ENCODE results near the gene MRM2. TPM values are rescaled to one million over a fixed set of nuclear protein-coding genes. Genes with fewer than 3 reads are reported as not detected.

Gene MRM2
- total RNA-seq, 1 experiment from 2014 or later: 34.7 TPM

GRCh38 chr7:2233926-2234325 lies 8.1 kb downstream of the MRM2 start:
- H3K27me3 ChIP-seq (ENCODE audit: insufficient read depth, low read length): no peaks in the 10 kb centered on the region
- ChIA-PET POLR2A (no interaction called here), CTCF (no interaction called here), RAD21 (ENCODE audit: low non-redundant PET in 1 of 2, low total read pairs in 2 of 2, uncharacterized antibody in 2 of 2, unreplicated experiment in 2 of 2) (no interaction called here)
- ATAC-seq (no peak), DNase-seq (ENCODE audit: low read depth, low spot score) (no peak)
- H3K79me2 ChIP-seq (ENCODE audit: insufficient read depth, low read length): peaks cover 68% of the 10 kb centered on the region
- no peak overlapping the region for H3K4me3 ChIP-seq (replicated peaks in 1 of 2; ENCODE audit: low read depth in 1 of 2, low read length in 2 of 2)
- no peak overlapping the region for H3K27ac ChIP-seq (ENCODE audit: low read depth, low read length)
- H4K20me1 ChIP-seq (ENCODE audit: insufficient read depth): no peaks in the 10 kb centered on the region
- intact Hi-C loops (cut with micrococcal nuclease): no loop called here
- no peak overlapping the region for H3K4me2 ChIP-seq (ENCODE audit: low read length)
- H3K36me3 ChIP-seq (ENCODE audit: control insufficient read depth in 1 of 2, insufficient read depth in 2 of 2, low read length in 2 of 2): peaks cover 26 to 50% of the 10 kb centered on the region in 2 experiments; a peak in 3 of 4 replicates
- no peaks in the 10 kb centered on the region for H3K9me3 ChIP-seq (ENCODE audit: control insufficient read depth in 1 of 2, insufficient read depth in 1 of 2, low read depth in 1 of 2, low read length in 2 of 2)
- no peaks in the 10 kb centered on the region for H3K9me2 ChIP-seq (ENCODE audit: insufficient read depth)
- H3K9ac ChIP-seq (ENCODE audit: low read length): no peak overlapping the region
- no TSS peak for BruUV-seq (replicated peaks)
- H2AFZ ChIP-seq (ENCODE audit: low read depth, low read length, poor library complexity, severe bottlenecking): no peak overlapping the region
- H3K4me1 ChIP-seq (ENCODE audit: control insufficient read depth in 1 of 2, insufficient read depth in 2 of 2, low read length in 2 of 2): peaks cover 11 to 14% of the 10 kb centered on the region in 2 experiments
- TF ChIP-seq, protein P1, sequence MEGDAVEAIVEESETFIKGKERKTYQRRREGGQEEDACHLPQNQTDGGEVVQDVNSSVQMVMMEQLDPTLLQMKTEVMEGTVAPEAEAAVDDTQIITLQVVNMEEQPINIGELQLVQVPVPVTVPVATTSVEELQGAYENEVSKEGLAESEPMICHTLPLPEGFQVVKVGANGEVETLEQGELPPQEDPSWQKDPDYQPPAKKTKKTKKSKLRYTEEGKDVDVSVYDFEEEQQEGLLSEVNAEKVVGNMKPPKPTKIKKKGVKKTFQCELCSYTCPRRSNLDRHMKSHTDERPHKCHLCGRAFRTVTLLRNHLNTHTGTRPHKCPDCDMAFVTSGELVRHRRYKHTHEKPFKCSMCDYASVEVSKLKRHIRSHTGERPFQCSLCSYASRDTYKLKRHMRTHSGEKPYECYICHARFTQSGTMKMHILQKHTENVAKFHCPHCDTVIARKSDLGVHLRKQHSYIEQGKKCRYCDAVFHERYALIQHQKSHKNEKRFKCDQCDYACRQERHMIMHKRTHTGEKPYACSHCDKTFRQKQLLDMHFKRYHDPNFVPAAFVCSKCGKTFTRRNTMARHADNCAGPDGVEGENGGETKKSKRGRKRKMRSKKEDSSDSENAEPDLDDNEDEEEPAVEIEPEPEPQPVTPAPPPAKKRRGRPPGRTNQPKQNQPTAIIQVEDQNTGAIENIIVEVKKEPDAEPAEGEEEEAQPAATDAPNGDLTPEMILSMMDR (IDR thresholded peaks at IDR 0.05 in 2 of 3, conservative IDR thresholded peaks at IDR 0.05 in 1 of 3; ENCODE audit: borderline replicate concordance in 1 of 3, insufficient read depth in 1 of 3, low read depth in 2 of 3, low read length in 2 of 3): no peak
- no peak for TF ChIP-seq ELF1 (IDR thresholded peaks at IDR 0.05; ENCODE audit: borderline replicate concordance, low read depth)

DNA sequence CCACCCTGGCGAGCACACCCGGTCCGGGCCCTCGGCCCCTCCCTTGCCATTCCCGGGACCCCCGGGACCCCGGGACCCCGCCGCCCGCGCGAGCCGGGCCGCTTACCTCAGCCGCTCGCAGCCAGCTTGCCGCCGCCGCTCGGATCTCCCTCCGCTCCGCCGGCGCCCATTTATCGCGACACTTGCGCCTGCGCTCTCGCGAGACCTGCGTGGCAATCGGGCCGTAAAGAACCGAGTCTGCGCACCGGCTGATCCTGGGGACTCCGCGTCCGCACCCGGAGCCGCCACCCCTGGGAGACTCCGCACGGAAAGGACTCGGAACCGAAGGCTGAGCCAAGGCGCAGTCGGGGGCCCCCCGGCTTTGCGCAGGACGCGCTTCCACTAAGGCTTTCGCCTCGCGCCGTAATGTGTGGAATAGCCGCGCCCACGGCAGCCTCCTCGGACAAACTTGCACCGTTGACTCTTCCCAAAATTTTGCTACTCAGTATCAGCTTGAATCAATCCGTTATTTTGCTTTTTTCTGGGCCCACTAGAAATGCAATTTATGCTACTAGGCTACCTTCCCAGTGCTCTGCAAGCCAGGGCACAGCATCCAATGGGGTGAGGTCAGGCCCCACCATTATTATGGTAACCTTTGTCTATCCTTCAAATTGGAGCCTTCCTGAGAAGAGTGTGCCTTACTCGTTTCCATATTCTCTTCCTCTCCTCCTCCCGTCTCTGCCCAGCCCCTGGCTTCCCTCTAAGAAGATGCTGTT lies 9.1 kb downstream of the MRM2 start, which contains the start of gene MAD1L1:
Gene MAD1L1 (minus strand): TSS at position 180 of the 755 bp plus-strand sequence. CDS start 2,812 bp downstream, outside the sequence.
- peak within 1 kb of the TSS; percentile 93 for H3K9ac ChIP-seq (ENCODE audit: low read length)
- H3K27me3 ChIP-seq (ENCODE audit: insufficient read depth, low read length): no peaks in the 10 kb centered on the region
- peak within 1 kb of the TSS; percentile 64 for H3K27ac ChIP-seq (ENCODE audit: low read depth, low read length)
- DNase-seq (ENCODE audit: low read depth, low spot score) (peak; percentile 81), ATAC-seq (peak; percentile 93)
- CTCF ChIA-PET: no interaction called here
- no peak within 1 kb of the TSS for H2AFZ ChIP-seq (ENCODE audit: low read depth, low read length, poor library complexity, severe bottlenecking)
- RAD21 ChIA-PET (ENCODE audit: low non-redundant PET in 1 of 2, low total read pairs in 2 of 2, uncharacterized antibody in 2 of 2, unreplicated experiment in 2 of 2): no interaction called here
- H3K4me2 ChIP-seq (ENCODE audit: low read length): peak within 1 kb of the TSS; percentile 74
- no peaks in the 10 kb centered on the region for H3K9me2 ChIP-seq (ENCODE audit: insufficient read depth)
- no peaks in the 10 kb centered on the region for H3K9me3 ChIP-seq (ENCODE audit: control insufficient read depth in 1 of 2, insufficient read depth in 1 of 2, low read depth in 1 of 2, low read length in 2 of 2)
- H3K79me2 ChIP-seq (ENCODE audit: insufficient read depth, low read length): peaks cover 68% of the 10 kb centered on the region
- H3K4me1 ChIP-seq (ENCODE audit: control insufficient read depth in 1 of 2, insufficient read depth in 2 of 2, low read length in 2 of 2): peaks cover 11 to 14% of the 10 kb centered on the region in 2 experiments
- POLR2A ChIA-PET: no interaction called here
- BruUV-seq (replicated peaks): no TSS peak
- intact Hi-C loops (cut with micrococcal nuclease): no loop called here
- H4K20me1 ChIP-seq (ENCODE audit: insufficient read depth): no peaks in the 10 kb centered on the region
- H3K4me3 ChIP-seq (replicated peaks in 1 of 2; ENCODE audit: low read depth in 1 of 2, low read length in 2 of 2): peak within 1 kb of the TSS; percentile 69 to 86
- peaks cover 20 to 43% of the 10 kb centered on the region in 2 experiments; a peak in 3 of 4 replicates for H3K36me3 ChIP-seq (ENCODE audit: control insufficient read depth in 1 of 2, insufficient read depth in 2 of 2, low read length in 2 of 2)
- TF ChIP-seq EZH2phosphoT487 (IDR thresholded peaks at IDR 0.05; ENCODE audit: borderline replicate concordance) (no peak), SP1 (IDR thresholded peaks at IDR 0.05; ENCODE audit: low read depth) (peak; percentile 66), SRF (IDR thresholded peaks at IDR 0.05; ENCODE audit: low read depth) (peak; percentile 75), SIN3A (IDR thresholded peaks at IDR 0.05; ENCODE audit: low read depth) (peak; percentile 74), JUND (IDR thresholded peaks at IDR 0.05) (peak; percentile 30; the same call in 1 of the 2 replicates), POLR2A (IDR thresholded peaks at IDR 0.05; ENCODE audit: borderline replicate concordance, extremely low read depth, insufficient read depth, insufficient read length) (peak; percentile 54), TCF7L2 (IDR thresholded peaks at IDR 0.05; ENCODE audit: borderline replicate concordance, extremely low read depth, insufficient read depth, insufficient read length) (peak; percentile 12), ATF3 (IDR thresholded peaks at IDR 0.05) (no peak), EGR1 (IDR thresholded peaks at IDR 0.05; ENCODE audit: low read depth) (no peak), ZBTB33 (IDR thresholded peaks at IDR 0.05; ENCODE audit: extremely low read depth, insufficient replicate concordance, low read length) (peak; percentile 99)
- TF ChIP-seq, protein P1 (IDR thresholded peaks at IDR 0.05 in 2 of 3, conservative IDR thresholded peaks at IDR 0.05 in 1 of 3; ENCODE audit: borderline replicate concordance in 1 of 3, insufficient read depth in 1 of 3, low read depth in 2 of 3, low read length in 2 of 3): no peak

Measured in HCT116 (cell line).